ENCODE data around the gene RPP14. TPM values are rescaled to one million over a fixed set of nuclear protein-coding genes. Genes with fewer than 3 reads are reported as not detected.
A peak's percentile ranks its signal among the peaks of the same experiment; 100 is the strongest.

RPP14 gene
- total RNA-seq, 1 donor from 2014 or later, result 23.4 TPM

DNA sequence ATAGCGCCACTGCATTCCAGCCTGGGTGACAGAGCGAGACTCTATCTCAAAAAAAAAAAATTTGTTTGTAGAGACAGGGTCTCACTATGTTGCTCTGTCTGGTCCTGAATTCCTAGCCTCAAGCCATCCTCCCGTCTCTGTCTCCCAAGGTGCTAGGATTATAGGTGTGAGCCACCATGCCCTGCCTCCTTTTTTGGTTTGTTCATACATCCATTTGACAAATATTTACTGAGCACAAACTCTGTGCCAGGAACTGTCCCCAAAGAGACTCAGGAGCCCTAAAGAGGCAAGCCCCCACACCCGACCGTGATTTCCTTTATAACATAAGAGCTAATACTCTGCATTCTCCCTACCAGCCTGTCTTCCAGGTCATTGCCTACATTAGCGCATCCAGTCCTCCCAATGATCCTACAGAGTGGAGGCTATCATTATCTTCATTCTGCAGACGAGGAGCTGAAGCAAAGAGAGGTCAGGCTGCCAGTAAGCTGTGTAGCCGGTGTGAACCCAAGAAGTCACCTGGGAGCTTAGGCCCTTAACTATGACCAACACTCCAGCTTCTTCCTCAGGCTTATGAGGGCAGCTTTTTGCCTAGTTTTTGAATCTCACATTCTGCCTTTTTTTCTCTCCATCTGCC, 20.3 kb downstream of the RPP14 start:
- peaks cover 35% of the 10 kb centered on the region for H3K4me1 Mint-ChIP-seq (ENCODE audit: low read depth)
- peak overlapping the region; percentile 65 for H3K27ac Mint-ChIP-seq

GRCh38 chr3:58329150-58329921, 23.3 kb downstream of the RPP14 start:
- Mint-ChIP-seq H3K4me1 (ENCODE audit: low read depth) (peaks cover 34% of the 10 kb centered on the region), H3K36me3 (ENCODE audit: low read depth) (peaks cover 2% of the 10 kb centered on the region), H3K9me3 (no peaks in the 10 kb centered on the region), H3K27me3 (ENCODE audit: insufficient read depth) (no peaks in the 10 kb centered on the region), H3K27ac (no peak overlapping the region), H3K4me3 (no peak overlapping the region)
- DNase-seq (ENCODE audit: low spot score), result no peak
- intact Hi-C loops (cut with micrococcal nuclease), result no loop called here

More for the DNA sequence above, 20.3 kb downstream of the RPP14 start:
- H3K36me3 Mint-ChIP-seq (ENCODE audit: low read depth), result no peaks in the 10 kb centered on the region
- H3K4me3 Mint-ChIP-seq, result no peak overlapping the region
- H3K9me3 Mint-ChIP-seq, result no peaks in the 10 kb centered on the region
- H3K27me3 Mint-ChIP-seq (ENCODE audit: insufficient read depth), result no peaks in the 10 kb centered on the region
- no peak for DNase-seq (ENCODE audit: low spot score)
- intact Hi-C loops (cut with micrococcal nuclease), result no loop called here

DNA sequence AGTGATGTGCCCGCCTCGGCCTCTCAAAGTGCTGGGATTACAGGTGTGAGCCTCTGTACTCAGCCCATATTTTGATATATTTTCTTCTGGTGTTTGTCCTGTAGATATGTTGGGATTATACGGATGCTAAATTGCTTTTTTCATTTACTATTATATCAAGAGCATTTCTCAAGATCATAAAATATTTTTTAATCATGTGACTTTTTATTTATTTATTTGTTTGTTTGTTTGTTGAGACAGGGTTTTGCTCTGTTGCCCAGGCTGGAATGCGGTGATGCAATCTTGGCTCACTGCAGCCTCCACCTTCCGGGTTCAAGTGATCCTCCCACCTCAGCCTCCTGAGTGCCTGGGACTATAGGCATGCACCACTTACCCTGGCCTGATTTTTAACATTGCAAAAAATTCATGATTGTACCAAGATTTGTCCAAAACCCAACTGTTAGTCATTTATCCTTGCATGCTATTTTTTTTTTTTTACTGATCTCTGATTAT, 23.9 kb downstream of the RPP14 start:
- peaks cover 2% of the 10 kb centered on the region for H3K36me3 Mint-ChIP-seq (ENCODE audit: low read depth)
- no peak overlapping the region for H3K27ac Mint-ChIP-seq
- no peak for DNase-seq (ENCODE audit: low spot score)
- peaks cover 34% of the 10 kb centered on the region for H3K4me1 Mint-ChIP-seq (ENCODE audit: low read depth)
- H3K27me3 Mint-ChIP-seq (ENCODE audit: insufficient read depth), result no peaks in the 10 kb centered on the region
- intact Hi-C loops (cut with micrococcal nuclease), result loop anchor here (5.0 kb wide), 1 partner anchor 1408 kb away; no protein-coding TSS in a partner anchor
- no peak overlapping the region for H3K4me3 Mint-ChIP-seq
- H3K9me3 Mint-ChIP-seq, result no peaks in the 10 kb centered on the region

- Mint-ChIP-seq H3K27ac (peak overlapping the region; percentile 57), H3K4me1 (ENCODE audit: low read depth) (peaks cover 43% of the 10 kb centered on the region), H3K36me3 (ENCODE audit: low read depth) (peaks cover 10% of the 10 kb centered on the region), H3K9me3 (no peaks in the 10 kb centered on the region), H3K27me3 (ENCODE audit: insufficient read depth) (no peaks in the 10 kb centered on the region), H3K4me3 (peak overlapping the region; percentile 81)
- no peak for DNase-seq (ENCODE audit: low spot score)
- intact Hi-C loops (cut with micrococcal nuclease), result loop anchor here (1.0 to 5.0 kb wide), 4 partner anchors 7 to 1409 kb away; no protein-coding TSS in a partner anchor
These were observed 25.6 kb downstream of the RPP14 start for GRCh38 chr3:58331593-58332152.

DNA sequence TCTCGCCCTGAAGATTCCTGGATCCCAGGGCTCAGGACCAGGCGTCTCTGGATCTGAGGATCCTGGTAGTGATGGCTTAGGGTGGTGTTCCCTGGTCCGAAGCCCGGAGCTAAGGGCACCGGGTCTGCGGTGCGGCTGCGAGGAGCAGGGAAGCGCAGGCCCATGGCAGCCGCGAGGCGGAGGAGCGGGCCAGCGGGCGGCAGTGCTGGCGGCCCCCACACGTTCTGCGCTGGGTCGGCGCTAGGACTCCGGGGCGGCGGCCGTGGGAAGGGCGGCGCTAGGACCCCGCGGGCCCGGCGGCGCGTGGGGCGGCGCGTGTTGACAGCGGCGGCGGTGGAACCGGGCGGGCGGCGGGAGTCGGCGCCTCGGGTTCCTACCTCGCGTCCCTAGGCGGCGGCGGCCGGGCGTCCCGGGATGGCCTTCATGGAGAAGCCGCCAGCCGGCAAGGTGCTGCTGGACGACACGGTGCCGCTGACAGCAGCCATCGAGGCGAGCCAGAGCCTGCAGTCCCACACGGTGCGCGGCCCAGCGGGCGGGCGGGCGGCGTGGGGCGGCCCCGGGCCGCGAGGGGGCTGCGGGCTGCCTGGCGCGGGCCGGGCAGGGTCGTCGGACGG, 26.6 kb downstream of the RPP14 start, which contains the start of gene PXK:
Gene PXK (plus strand): TSS at position 318 of the 614 bp plus-strand sequence. CDS start 97 bp downstream, at position 415.
- H3K4me3 Mint-ChIP-seq, result peak within 1 kb of the TSS; percentile 100
- H3K36me3 Mint-ChIP-seq (ENCODE audit: low read depth), result peaks cover 15% of the 10 kb centered on the region
- DNase-seq (ENCODE audit: low spot score), result peak; percentile 83
- no peaks in the 10 kb centered on the region for H3K27me3 Mint-ChIP-seq (ENCODE audit: insufficient read depth)
- H3K4me1 Mint-ChIP-seq (ENCODE audit: low read depth), result peaks cover 48% of the 10 kb centered on the region
- H3K9me3 Mint-ChIP-seq, result no peaks in the 10 kb centered on the region
- peak within 1 kb of the TSS; percentile 99 for H3K27ac Mint-ChIP-seq
- intact Hi-C loops (cut with micrococcal nuclease), result loop anchor here (1.0 to 5.0 kb wide), 6 partner anchors 8 to 1410 kb away; no protein-coding TSS in a partner anchor

GRCh38 chr3:58333206-58334012, 27.4 kb downstream of the RPP14 start:
- intact Hi-C loops (cut with micrococcal nuclease), result loop anchor here (1.0 to 5.0 kb wide), 6 partner anchors 13 to 1411 kb away; no protein-coding TSS in a partner anchor
- DNase-seq (ENCODE audit: low spot score), result peak; percentile 27
- H3K27me3 Mint-ChIP-seq (ENCODE audit: insufficient read depth), result no peaks in the 10 kb centered on the region
- H3K4me1 Mint-ChIP-seq (ENCODE audit: low read depth), result peaks cover 48% of the 10 kb centered on the region
- peak overlapping the region; percentile 99 for H3K27ac Mint-ChIP-seq
- peak overlapping the region; percentile 100 for H3K4me3 Mint-ChIP-seq
- H3K9me3 Mint-ChIP-seq, result no peaks in the 10 kb centered on the region
- H3K36me3 Mint-ChIP-seq (ENCODE audit: low read depth), result peaks cover 15% of the 10 kb centered on the region

- Mint-ChIP-seq H3K4me3 (peak overlapping the region; percentile 100), H3K4me1 (ENCODE audit: low read depth) (peaks cover 51% of the 10 kb centered on the region), H3K9me3 (no peaks in the 10 kb centered on the region), H3K36me3 (ENCODE audit: low read depth) (peaks cover 18% of the 10 kb centered on the region), H3K27ac (peak overlapping the region; percentile 99), H3K27me3 (ENCODE audit: insufficient read depth) (no peaks in the 10 kb centered on the region)
- intact Hi-C loops (cut with micrococcal nuclease), result loop anchor here (1.0 to 5.0 kb wide), 3 partner anchors 13 to 1412 kb away; no protein-coding TSS in a partner anchor
- no peak for DNase-seq (ENCODE audit: low spot score)
These were observed 27.9 kb downstream of the RPP14 start for GRCh38 chr3:58334013-58334321.

DNA sequence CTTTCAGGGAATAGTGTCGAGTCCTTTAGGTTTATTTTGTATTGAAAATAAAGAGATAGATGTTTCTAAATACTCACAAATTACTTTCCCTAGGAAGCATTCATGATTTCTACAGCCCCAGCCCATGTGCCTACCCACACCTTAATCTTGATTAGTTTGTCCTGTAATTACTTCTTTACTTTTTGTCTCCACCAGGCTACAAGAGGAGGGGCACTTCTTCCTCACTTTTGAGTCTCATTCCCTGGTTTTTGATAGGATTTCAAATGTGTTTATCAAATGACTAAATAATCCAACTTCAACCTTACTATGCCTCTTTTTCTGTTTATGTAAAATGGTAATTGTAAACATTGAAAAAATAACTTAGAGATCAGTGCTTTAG, 28.4 kb downstream of the RPP14 start:
- peaks cover 56% of the 10 kb centered on the region for H3K4me1 Mint-ChIP-seq (ENCODE audit: low read depth)
- intact Hi-C loops (cut with micrococcal nuclease), result loop anchor here (1.0 to 5.0 kb wide), 3 partner anchors 14 to 1412 kb away; no protein-coding TSS in a partner anchor
- peak overlapping the region; percentile 99 for H3K27ac Mint-ChIP-seq
- DNase-seq (ENCODE audit: low spot score), result no peak
- H3K9me3 Mint-ChIP-seq, result no peaks in the 10 kb centered on the region
- H3K4me3 Mint-ChIP-seq, result peak overlapping the region; percentile 100
- H3K36me3 Mint-ChIP-seq (ENCODE audit: low read depth), result peaks cover 23% of the 10 kb centered on the region
- no peaks in the 10 kb centered on the region for H3K27me3 Mint-ChIP-seq (ENCODE audit: insufficient read depth)

DNA sequence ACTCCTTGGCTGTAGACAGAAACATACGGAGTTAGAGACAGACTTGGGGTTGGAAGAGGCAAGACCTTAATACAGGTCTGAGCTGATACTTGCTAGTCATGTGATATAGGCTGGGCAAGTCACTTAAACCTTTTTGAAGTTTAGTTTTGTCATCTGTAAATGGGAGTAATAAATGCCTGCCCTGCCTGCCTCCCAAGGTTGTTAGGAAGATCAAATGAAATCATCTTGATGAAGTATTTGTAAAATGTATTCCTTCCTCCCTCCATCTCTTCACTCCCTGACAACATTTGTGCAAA, 29.6 kb downstream of the RPP14 start:
- intact Hi-C loops (cut with micrococcal nuclease), result loop anchor here (1.0 to 2.0 kb wide), 4 partner anchors 11 to 29 kb away; partner anchors contain the start of genes HTD2 and RPP14

DNA sequence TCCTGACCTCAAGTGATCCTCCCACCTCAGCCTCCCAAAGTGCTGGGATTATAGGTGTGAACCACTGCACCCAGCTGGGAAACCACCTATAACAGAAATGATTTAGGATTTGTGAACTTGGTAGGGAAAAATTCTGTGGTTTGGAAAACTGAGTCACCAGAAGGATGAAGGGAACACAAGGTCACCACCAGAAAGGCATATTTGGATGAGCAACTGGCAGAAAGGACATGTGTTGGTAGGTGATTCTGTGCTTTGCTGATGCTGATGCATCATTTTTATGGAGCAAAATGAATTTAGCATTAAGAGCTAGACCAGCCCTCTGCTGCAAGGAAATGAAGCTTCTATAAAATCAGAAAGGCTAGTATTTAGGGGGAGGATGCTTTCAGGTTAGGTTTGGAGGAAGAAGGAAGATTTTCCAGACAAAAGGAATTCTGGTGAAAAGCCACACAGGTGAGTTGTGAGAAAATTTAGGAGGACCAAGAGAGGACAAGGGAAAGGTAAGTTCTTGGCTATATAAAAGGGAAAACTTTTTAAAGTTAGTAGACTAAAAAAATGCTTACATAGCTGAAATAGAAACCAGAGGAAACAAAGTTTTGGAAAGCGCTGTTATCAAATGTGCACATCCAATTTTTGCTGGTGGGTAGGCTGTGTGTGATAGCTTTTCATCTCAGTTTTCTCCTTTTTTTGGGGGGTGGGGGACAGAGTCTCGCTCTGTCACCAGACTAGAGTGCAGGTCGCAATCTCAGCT, 30.3 kb downstream of the RPP14 start:
- H3K4me3 Mint-ChIP-seq, result peak overlapping the region; percentile 36
- H3K9me3 Mint-ChIP-seq, result no peaks in the 10 kb centered on the region
- H3K27me3 Mint-ChIP-seq (ENCODE audit: insufficient read depth), result no peaks in the 10 kb centered on the region
- H3K36me3 Mint-ChIP-seq (ENCODE audit: low read depth), result peaks cover 30% of the 10 kb centered on the region
- H3K27ac Mint-ChIP-seq, result peak overlapping the region; percentile 70
- intact Hi-C loops (cut with micrococcal nuclease), result no loop called here
- H3K4me1 Mint-ChIP-seq (ENCODE audit: low read depth), result peaks cover 55% of the 10 kb centered on the region
- DNase-seq (ENCODE audit: low spot score), result no peak

More for the DNA sequence above, 29.6 kb downstream of the RPP14 start:
- Mint-ChIP-seq H3K36me3 (ENCODE audit: low read depth) (peaks cover 25% of the 10 kb centered on the region), H3K4me1 (ENCODE audit: low read depth) (peaks cover 54% of the 10 kb centered on the region), H3K4me3 (peak overlapping the region; percentile 100), H3K27ac (peak overlapping the region; percentile 99), H3K27me3 (ENCODE audit: insufficient read depth) (no peaks in the 10 kb centered on the region), H3K9me3 (no peaks in the 10 kb centered on the region)
- DNase-seq (ENCODE audit: low spot score), result no peak

DNA sequence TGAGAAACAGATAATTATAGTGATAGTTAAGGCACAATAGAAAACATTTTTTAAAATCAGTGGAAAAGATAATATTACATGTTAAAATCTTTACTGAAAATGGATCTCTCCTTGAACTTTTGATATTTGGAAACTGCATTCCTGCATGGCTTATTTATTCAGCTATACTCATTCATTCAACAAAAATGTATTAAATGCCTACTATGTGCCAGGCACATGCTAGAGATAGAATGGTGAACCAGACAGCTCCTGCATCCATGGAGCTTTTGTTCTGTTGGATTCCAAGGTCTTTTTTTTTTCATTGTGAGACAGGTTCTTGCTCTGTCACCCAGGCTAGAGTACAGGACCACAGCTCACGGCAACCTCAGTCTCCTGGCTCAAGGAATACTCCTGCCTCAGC, 31.1 kb downstream of the RPP14 start:
- Mint-ChIP-seq H3K27ac (no peak overlapping the region), H3K4me1 (ENCODE audit: low read depth) (peaks cover 55% of the 10 kb centered on the region), H3K36me3 (ENCODE audit: low read depth) (peaks cover 30% of the 10 kb centered on the region), H3K4me3 (no peak overlapping the region), H3K27me3 (ENCODE audit: insufficient read depth) (no peaks in the 10 kb centered on the region), H3K9me3 (no peaks in the 10 kb centered on the region)
- no peak for DNase-seq (ENCODE audit: low spot score)
- intact Hi-C loops (cut with micrococcal nuclease), result no loop called here

Data from activated T-helper 1 cell treated with anti-CD3 and anti-CD28 coated beads, Interleukin-12 subunit alpha, Interleukin-12 subunit beta, Interleukin-2, Interleukin-4 antibody, amounts not matched to agents 30 ng/mL and 10 ng/mL and 1 ng/mL, durations not matched to agents 14 hours and 24 hours and 36 hours (primary cell).